GM23338 (cell line): ENCODE data around the gene ZNF48. TPM values are rescaled to one million over a fixed set of nuclear protein-coding genes. Genes with fewer than 3 reads are reported as not detected.

ENCODE experiments used
- ATAC-seq: fragments of 200-7000 bp; cut with Tn5 transposase; 3 replicates; pipeline ENCODE4 v1.9.1; 2020
- DNase-seq: peaks from one replicate; pipeline ENCODE4 v3.0.0-alpha.2; 2015; ENCODE audit warnings: low spot score
- H2AFZ ChIP-seq: fragments of 200-600 bp; sonication (generic); 2 replicates; pipeline ENCODE4 v1.8.0; 2016; ENCODE audit warnings: antibody characterized with exemption, mild to moderate bottlenecking, moderate library complexity
- H3F3A ChIP-seq: fragments of 200-600 bp; sonication (generic); replicated peaks from 2 replicates; pipeline ENCODE4 v1.8.0; 2017; ENCODE audit warnings: antibody characterized with exemption, mixed run types, low read depth
- H3K27ac ChIP-seq: fragments of 200-600 bp; sonication (generic); 2 replicates; pipeline ENCODE4 v1.6.1; 2016; ENCODE audit warnings: low read depth
- H3K27me3 ChIP-seq: fragments of 200-600 bp; sonication (generic); 2 replicates; pipeline ENCODE4 v1.8.0; 2016; ENCODE audit warnings: mild to moderate bottlenecking, mixed run types, moderate library complexity; ENCODE audit not compliant: insufficient read depth
- H3K36me3 ChIP-seq: fragments of 200-600 bp; sonication (generic); 2 replicates; pipeline ENCODE4 v1.8.0; 2016; ENCODE audit warnings: mild to moderate bottlenecking; ENCODE audit not compliant: insufficient read depth
- H3K4me1 ChIP-seq: fragments of 200-600 bp; sonication (generic); 2 replicates; pipeline ENCODE4 v1.8.0; 2016; ENCODE audit warnings: mild to moderate bottlenecking, moderate library complexity; ENCODE audit not compliant: insufficient read depth
- H3K4me2 ChIP-seq: fragments of 200-600 bp; sonication (generic); 2 replicates; pipeline ENCODE4 v1.7.1; 2017; ENCODE audit warnings: mixed run types
- H3K4me3 ChIP-seq: fragments of 200-600 bp; sonication (generic); 2 replicates; pipeline ENCODE4 v1.6.1; 2016; ENCODE audit warnings: mixed run types
- H3K79me2 ChIP-seq: fragments of 200-600 bp; sonication (generic); replicated peaks from 2 replicates; pipeline ENCODE4 v1.8.0; 2017; ENCODE audit warnings: mild to moderate bottlenecking; ENCODE audit not compliant: insufficient read depth
- H3K9me2 ChIP-seq: fragments of 200-600 bp; sonication (generic); 2 replicates; pipeline ENCODE4 v1.8.0; 2017; ENCODE audit not compliant: insufficient read depth
- H4K20me1 ChIP-seq: fragments of 200-600 bp; sonication (generic); replicated peaks from 2 replicates; pipeline ENCODE4 v1.8.0; 2017; ENCODE audit warnings: mild to moderate bottlenecking; ENCODE audit not compliant: insufficient read depth
- H3K27ac Mint-ChIP-seq: 2 replicates; pipeline ENCODE4 v1.8.0; 2020; ENCODE audit warnings: inconsistent platforms, mild to moderate bottlenecking, moderate library complexity, mixed read lengths
- H3K27me3 Mint-ChIP-seq: 3 replicates; pipeline ENCODE4 v1.8.0; 2022; ENCODE audit warnings: low read depth, mild to moderate bottlenecking, moderate library complexity, mixed read lengths, inconsistent platforms; ENCODE audit not compliant: insufficient read depth, poor library complexity
- H3K36me3 Mint-ChIP-seq: 3 replicates; pipeline ENCODE4 v1.8.0; 2021; ENCODE audit warnings: low read depth, mild to moderate bottlenecking, inconsistent platforms, moderate library complexity, mixed read lengths
- H3K4me1 Mint-ChIP-seq: 3 replicates; pipeline ENCODE4 v1.8.0; 2020; ENCODE audit warnings: mild to moderate bottlenecking, inconsistent platforms, mixed read lengths
- H3K4me3 Mint-ChIP-seq: 3 replicates; pipeline ENCODE4 v1.8.0; 2021; ENCODE audit warnings: moderate library complexity, mild to moderate bottlenecking, inconsistent platforms, mixed read lengths
- H3K9me3 Mint-ChIP-seq: 3 replicates; pipeline ENCODE4 v1.8.0; 2020; ENCODE audit warnings: moderate library complexity, mild to moderate bottlenecking, inconsistent platforms, mixed read lengths
- CREB1 ChIP-seq: fragments of 250-450 bp; sonication (Bioruptor Pico); IDR thresholded peaks from 2 replicates; pipeline ENCODE4 v1.5.0; 2020; ENCODE audit warnings: low read depth, mild to moderate bottlenecking, moderate library complexity
- CTCF ChIP-seq, 2 experiments: fragments of 200-600 bp in 1 of 2; sonication (generic) in 1 of 2; conservative IDR thresholded peaks; 2 replicates each; pipeline versions ENCODE4 v1.5.1 to v1.6.1; 2016 to 2017; ENCODE audit warnings: antibody characterized with exemption in 2 of 2, low read depth in 2 of 2, mild to moderate bottlenecking in 2 of 2, moderate library complexity in 1 of 2
- ETS1 ChIP-seq: IDR thresholded peaks from 2 replicates; pipeline ENCODE4 v1.6.1; 2016; ENCODE audit warnings: antibody characterized with exemption
- EZH2 ChIP-seq: fragments of 200-600 bp; sonication (generic); IDR thresholded peaks from one replicate; pipeline ENCODE4 v1.8.0; 2017; ENCODE audit warnings: antibody characterized with exemption, mild to moderate bottlenecking, low read depth; ENCODE audit not compliant: unreplicated experiment
- EZH2phosphoT487 ChIP-seq: fragments of 200-600 bp; sonication (generic); IDR thresholded peaks from one replicate; pipeline ENCODE4 v1.8.1; 2018; ENCODE audit warnings: antibody characterized with exemption; ENCODE audit not compliant: unreplicated experiment
- JUNB ChIP-seq: IDR thresholded peaks from one replicate; pipeline ENCODE4 v1.6.1; 2016; ENCODE audit warnings: antibody characterized with exemption; ENCODE audit not compliant: unreplicated experiment
- NANOG ChIP-seq: IDR thresholded peaks from 2 replicates; pipeline ENCODE4 v1.6.1; 2016; ENCODE audit warnings: antibody characterized with exemption, borderline replicate concordance
- POLR2AphosphoS5 ChIP-seq: IDR thresholded peaks from 2 replicates; pipeline ENCODE4 v1.6.1; 2016; ENCODE audit warnings: antibody characterized with exemption, low read depth
- REST ChIP-seq: IDR thresholded peaks from one replicate; pipeline ENCODE4 v1.6.1; 2018; ENCODE audit warnings: antibody characterized with exemption; ENCODE audit not compliant: unreplicated experiment
- STAT1 ChIP-seq: IDR thresholded peaks from one replicate; pipeline ENCODE4 v1.6.1; 2016; ENCODE audit warnings: antibody characterized with exemption; ENCODE audit not compliant: unreplicated experiment
- ZNF114 ChIP-seq: fragments of 250-450 bp; sonication (Bioruptor Pico); IDR thresholded peaks from 2 replicates; pipeline ENCODE4 v1.5.0; 2020; ENCODE audit warnings: mild to moderate bottlenecking, moderate library complexity
- ZNF331 ChIP-seq: fragments of 250-450 bp; sonication (Bioruptor Pico); IDR thresholded peaks from 2 replicates; pipeline ENCODE4 v1.5.0; 2020; ENCODE audit warnings: low read depth, mild to moderate bottlenecking, moderate library complexity
- polyA plus RNA-seq: library from polyadenylated mRNA; unstranded; fragments of >200 nt; fragmentation: Nextera tagmentation; extraction: Ambion mirVana; gene quantifications from 2 replicates; pipeline ENCODE4 v1.2.1, GENCODE V29; 2016
- total RNA-seq: library from RNA; depleted of rRNA; stranded (reverse); fragments of >200 nt; shearing (Covaris generic); gene quantifications from 2 replicates; pipeline ENCODE4 v1.2.3, GENCODE V29; 2014

Gene ZNF48
- total and polyA plus RNA-seq, 2 experiments from 2014 or later, result 4.8 to 44.3 TPM

- TF ChIP-seq ZNF331 (CRISPR knock-in tag), result no peak
- TF ChIP-seq STAT1, result no peak
- no peak for TF ChIP-seq JUNB
Observed at GRCh38 chr16:30372725-30373124, 22.5 kb upstream of the ZNF48 start (continued).

GRCh38 chr16:30374538-30374937 is 20.7 kb upstream of the ZNF48 start, which contains the start of gene MYL11:
Gene MYL11 (plus strand): TSS chr16:30374802. CDS start chr16:30374858, 56 bp downstream.
- Histone ChIP-seq H3F3A (peaks cover 18% of the 10 kb centered on the region), H3K4me2 (no peak within 1 kb of the TSS), H3K27ac (0 out of 2 replicates have a peak within 1 kb of the TSS, but pooled peaks have one; percentile 19), H3K4me3 (no peak within 1 kb of the TSS), H3K4me1 (peaks cover 11% of the 10 kb centered on the region), H4K20me1 (no peaks in the 10 kb centered on the region), H3K27me3 (no peaks in the 10 kb centered on the region), H3K79me2 (no peaks in the 10 kb centered on the region), H3K36me3 (no peaks in the 10 kb centered on the region), H3K9me2 (no peaks in the 10 kb centered on the region), H2AFZ (no peak within 1 kb of the TSS)
- Mint-ChIP-seq H3K4me3 (peak within 1 kb of the TSS; percentile 12; the same call in 1 of the 3 replicates), H3K36me3 (no peaks in the 10 kb centered on the region; the same call in 2 of the 3 replicates), H3K4me1 (peaks cover 24% of the 10 kb centered on the region), H3K27ac (no peak within 1 kb of the TSS), H3K9me3 (no peaks in the 10 kb centered on the region; the same call in 2 of the 3 replicates), H3K27me3 (peaks cover 35% of the 10 kb centered on the region)
- TF ChIP-seq STAT1, result no peak
- ATAC-seq (no peak), DNase-seq (no peak)

- H3K27me3 Mint-ChIP-seq, result peaks cover 30% of the 10 kb centered on the region
- DNase-seq, result peak; percentile 46
- no peaks in the 10 kb centered on the region for H4K20me1 ChIP-seq
- no peak for ATAC-seq
- no peak overlapping the region for H3K4me3 ChIP-seq
- no peaks in the 10 kb centered on the region; the same call in 1 of the 3 replicates for H3K9me3 Mint-ChIP-seq
- peaks cover 11% of the 10 kb centered on the region for H3K4me1 ChIP-seq
- peaks cover 27% of the 10 kb centered on the region for H3K4me1 Mint-ChIP-seq
- H3K27ac ChIP-seq, result peak overlapping the region; percentile 100; the same call in 1 of the 2 replicates
- no peak overlapping the region; the same call in 1 of the 2 replicates for H3K4me2 ChIP-seq
- peaks cover 24% of the 10 kb centered on the region for H3F3A ChIP-seq
- 0 out of 2 replicates have a peak, but pooled peaks cover 4% of the 10 kb centered on the region for H3K79me2 ChIP-seq
- 0 out of 3 replicates have a peak overlapping the region, but pooled peaks have one; percentile 12 for H3K4me3 Mint-ChIP-seq
- no peaks in the 10 kb centered on the region for H3K27me3 ChIP-seq
- no peaks in the 10 kb centered on the region for H3K9me2 ChIP-seq
- H3K36me3 Mint-ChIP-seq, result peaks cover 3% of the 10 kb centered on the region; the same call in 2 of the 3 replicates
- no peak overlapping the region for H2AFZ ChIP-seq
- H3K27ac Mint-ChIP-seq, result no peak overlapping the region
- H3K36me3 ChIP-seq, result no peaks in the 10 kb centered on the region
- TF ChIP-seq JUNB (no peak), STAT1 (no peak), REST (no peak), EZH2 (no peak), ZNF114 (no peak), CREB1 (CRISPR knock-in tag) (no peak), POLR2AphosphoS5 (no peak), CTCF (conservative IDR thresholded peaks at IDR 0.05; ENCODE audit: low read depth in 2 of 2) (no peak), EZH2phosphoT487 (no peak), ETS1 (no peak), ZNF331 (CRISPR knock-in tag) (no peak), NANOG (no peak)
Observed at GRCh38 chr16:30375864-30376263, 19.4 kb upstream of the ZNF48 start.
